Neural crest cell (in vitro differentiated cells): Measurements from ENCODE around the gene LCMT1. TPM values are rescaled to one million over a fixed set of nuclear protein-coding genes. Genes with fewer than 3 reads are reported as not detected.
"Not testable (repeated sequence)": the region's sequence is repeated elsewhere in the genome, so short reads cannot be mapped to it uniquely, and the experiment has no call there.

Experiments
- DNase-seq: peaks from one replicate; pipeline ENCODE4 v3.0.0; 2021; ENCODE audit warnings: low read depth, mixed read lengths, low spot score
- H3K27ac Mint-ChIP-seq: one replicate; pipeline ENCODE4 v1.8.0; 2021; ENCODE audit warnings: mild to moderate bottlenecking, mixed read lengths; ENCODE audit not compliant: unreplicated experiment
- H3K27me3 Mint-ChIP-seq: 2 replicates; pipeline ENCODE4 v1.8.0; 2021; ENCODE audit warnings: low read depth, mild to moderate bottlenecking, mixed read lengths
- H3K36me3 Mint-ChIP-seq: 2 replicates; pipeline ENCODE4 v1.8.0; 2021; ENCODE audit warnings: low read depth, mild to moderate bottlenecking, mixed read lengths
- H3K4me1 Mint-ChIP-seq: 2 replicates; pipeline ENCODE4 v1.8.0; 2021; ENCODE audit warnings: mixed read lengths
- H3K4me3 Mint-ChIP-seq: one replicate; pipeline ENCODE4 v1.8.0; 2021; ENCODE audit warnings: mild to moderate bottlenecking, mixed read lengths
- H3K9me3 Mint-ChIP-seq: 2 replicates; pipeline ENCODE4 v1.8.0; 2021; ENCODE audit warnings: mixed read lengths
- total RNA-seq: library from RNA; stranded (reverse); gene quantifications from 2 replicates; pipeline ENCODE4 v1.2.1, GENCODE V29; 2021
- TF ChIP-seq, protein P1 (sequence below): fragments of 200-600 bp; sonication (generic); conservative IDR thresholded peaks from 2 replicates; pipeline ENCODE4 v1.5.0; 2021; ENCODE audit warnings: antibody characterized with exemption, mild to moderate bottlenecking

Gene LCMT1
- total RNA-seq, 1 donor from 2014 or later: 52.2 TPM

GRCh38 chr16:25174285-25174684, 62.7 kb downstream of the LCMT1 start:
- DNase-seq: no peak
- TF ChIP-seq, protein P1, sequence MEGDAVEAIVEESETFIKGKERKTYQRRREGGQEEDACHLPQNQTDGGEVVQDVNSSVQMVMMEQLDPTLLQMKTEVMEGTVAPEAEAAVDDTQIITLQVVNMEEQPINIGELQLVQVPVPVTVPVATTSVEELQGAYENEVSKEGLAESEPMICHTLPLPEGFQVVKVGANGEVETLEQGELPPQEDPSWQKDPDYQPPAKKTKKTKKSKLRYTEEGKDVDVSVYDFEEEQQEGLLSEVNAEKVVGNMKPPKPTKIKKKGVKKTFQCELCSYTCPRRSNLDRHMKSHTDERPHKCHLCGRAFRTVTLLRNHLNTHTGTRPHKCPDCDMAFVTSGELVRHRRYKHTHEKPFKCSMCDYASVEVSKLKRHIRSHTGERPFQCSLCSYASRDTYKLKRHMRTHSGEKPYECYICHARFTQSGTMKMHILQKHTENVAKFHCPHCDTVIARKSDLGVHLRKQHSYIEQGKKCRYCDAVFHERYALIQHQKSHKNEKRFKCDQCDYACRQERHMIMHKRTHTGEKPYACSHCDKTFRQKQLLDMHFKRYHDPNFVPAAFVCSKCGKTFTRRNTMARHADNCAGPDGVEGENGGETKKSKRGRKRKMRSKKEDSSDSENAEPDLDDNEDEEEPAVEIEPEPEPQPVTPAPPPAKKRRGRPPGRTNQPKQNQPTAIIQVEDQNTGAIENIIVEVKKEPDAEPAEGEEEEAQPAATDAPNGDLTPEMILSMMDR: no peak
- Mint-ChIP-seq H3K36me3 (peaks cover 24% of the 10 kb centered on the region), H3K4me3 (no peak overlapping the region), H3K27me3 (no peaks in the 10 kb centered on the region), H3K27ac (no peak overlapping the region), H3K4me1 (no peaks in the 10 kb centered on the region), H3K9me3 (no peaks in the 10 kb centered on the region)

DNA sequence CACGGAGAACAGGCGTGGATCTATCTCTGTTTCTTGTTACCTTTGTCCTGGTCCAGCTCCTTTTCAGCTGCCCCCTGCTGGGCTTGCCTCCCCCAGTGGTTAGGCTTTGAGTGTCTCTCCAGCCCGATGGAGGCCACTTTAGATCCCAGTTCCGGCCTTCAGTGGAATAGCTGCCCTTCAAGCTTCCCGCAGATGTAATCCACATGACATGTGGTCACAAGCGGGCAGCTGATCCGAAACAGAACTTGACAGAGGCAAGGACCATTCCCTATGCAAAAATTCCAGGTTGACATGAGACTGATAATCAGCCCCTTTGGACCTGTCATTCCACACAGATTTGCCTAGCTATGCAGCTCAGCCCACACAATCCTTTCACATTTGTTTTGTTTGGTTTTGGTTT, 64.6 kb downstream of the LCMT1 start:
- no peak for DNase-seq
- Mint-ChIP-seq H3K27ac (no peak overlapping the region), H3K27me3 (no peaks in the 10 kb centered on the region), H3K9me3 (no peaks in the 10 kb centered on the region), H3K36me3 (peaks cover 14% of the 10 kb centered on the region), H3K4me3 (no peak overlapping the region), H3K4me1 (no peaks in the 10 kb centered on the region)
- TF ChIP-seq, protein P1: no peak

- H3K27me3 Mint-ChIP-seq: no peaks in the 10 kb centered on the region
- TF ChIP-seq, protein P1: no peak
- no peak for DNase-seq
- no peaks in the 10 kb centered on the region for H3K4me1 Mint-ChIP-seq
- H3K9me3 Mint-ChIP-seq: no peaks in the 10 kb centered on the region
- peaks cover 12% of the 10 kb centered on the region for H3K36me3 Mint-ChIP-seq
- no peak overlapping the region for H3K27ac Mint-ChIP-seq
- no peak overlapping the region for H3K4me3 Mint-ChIP-seq
Observed at GRCh38 chr16:25177512-25177830, 65.9 kb downstream of the LCMT1 start.

DNA sequence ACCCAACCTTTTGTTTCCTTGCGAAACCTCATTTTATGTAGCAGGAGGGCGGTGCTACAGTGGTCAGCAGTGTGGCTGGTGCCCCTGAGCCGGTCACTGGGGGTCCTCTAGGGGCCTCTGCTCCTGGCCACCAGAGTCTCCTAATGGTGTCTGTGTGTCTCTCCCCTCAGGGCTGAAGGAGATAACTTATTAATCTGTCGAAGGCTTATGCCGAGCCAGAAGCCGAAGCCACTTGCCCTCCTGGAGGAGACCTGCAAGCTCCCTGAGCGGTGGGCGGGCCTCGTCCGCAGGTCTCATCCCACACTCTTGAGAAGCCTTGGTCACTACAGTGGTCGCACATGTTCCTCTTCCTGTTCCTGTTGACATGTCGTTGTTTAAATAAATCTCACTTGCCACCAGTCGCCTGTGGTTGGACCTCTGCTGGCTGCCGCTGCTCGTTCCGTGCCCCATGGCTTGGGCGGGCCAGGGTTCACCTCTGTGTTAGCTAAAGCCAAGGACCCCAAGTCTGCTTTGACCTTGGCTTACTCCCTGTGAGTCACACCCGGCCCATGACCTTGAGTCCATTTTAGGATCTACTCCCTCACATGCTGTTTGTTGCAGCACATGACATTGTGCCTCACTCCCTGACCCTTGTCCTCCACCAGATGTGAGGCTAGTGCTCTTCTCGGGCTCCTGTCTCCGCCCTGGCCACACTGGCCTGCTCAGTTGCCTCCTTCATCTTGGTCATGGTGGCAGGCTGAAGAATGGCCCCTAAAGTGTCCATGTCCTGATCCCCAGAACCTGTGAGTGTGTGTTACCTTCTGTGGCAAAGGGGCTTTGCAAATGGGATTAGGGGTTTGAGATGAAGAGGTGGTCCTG, 66.5 kb downstream of the LCMT1 start:
- Mint-ChIP-seq H3K4me3 (no peak overlapping the region), H3K4me1 (no peaks in the 10 kb centered on the region), H3K9me3 (no peaks in the 10 kb centered on the region), H3K27me3 (no peaks in the 10 kb centered on the region), H3K27ac (peak overlapping the region; percentile 82), H3K36me3 (peaks cover 12% of the 10 kb centered on the region)
- no peak for DNase-seq
- TF ChIP-seq, protein P1: no peak

DNA sequence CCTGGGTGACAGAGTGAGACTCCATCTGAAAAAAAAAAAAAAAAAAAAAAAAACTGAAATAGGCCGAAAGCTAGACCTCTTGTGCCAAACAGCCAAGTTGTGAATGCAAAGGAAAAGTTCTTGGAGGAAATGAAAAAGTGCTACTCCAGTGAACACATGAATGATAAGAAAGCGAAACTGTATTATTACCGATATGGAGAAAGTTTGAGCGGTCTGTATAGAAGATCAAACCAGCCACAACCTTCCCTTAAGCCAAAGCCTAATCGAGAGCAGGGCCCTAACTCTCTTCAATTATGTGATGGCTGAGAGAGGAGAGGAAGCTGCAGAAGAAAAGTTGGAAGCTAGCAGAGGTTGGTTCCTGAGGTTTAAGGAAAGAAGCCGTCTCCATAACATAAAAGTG, 69.7 kb downstream of the LCMT1 start:
- not testable (repeated sequence) for H3K36me3 Mint-ChIP-seq, H3K27ac Mint-ChIP-seq, H3K27me3 Mint-ChIP-seq, H3K9me3 Mint-ChIP-seq, DNase-seq, H3K4me3 Mint-ChIP-seq, H3K4me1 Mint-ChIP-seq

DNA sequence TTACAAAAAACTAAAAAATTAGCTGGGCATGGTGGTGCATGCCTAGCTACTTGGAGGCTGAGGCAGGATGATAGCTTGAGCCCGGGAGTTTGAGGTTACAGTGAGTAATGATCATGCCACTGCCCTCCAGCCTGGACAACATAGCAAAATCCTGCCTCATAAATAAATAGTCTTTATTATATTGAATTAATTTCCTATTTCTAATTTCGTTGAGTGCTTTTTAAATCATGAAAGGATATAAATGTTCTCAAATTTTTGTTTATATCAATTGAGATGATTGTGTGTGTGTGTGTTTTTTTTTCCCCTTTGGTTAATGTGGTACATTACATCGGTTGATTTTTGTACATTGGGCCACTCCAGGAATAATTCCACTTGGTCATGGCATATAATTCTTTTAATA, 73.2 kb downstream of the LCMT1 start:
- H3K4me1 Mint-ChIP-seq: no peaks in the 10 kb centered on the region
- H3K36me3 Mint-ChIP-seq: no peaks in the 10 kb centered on the region
- H3K27ac Mint-ChIP-seq: no peak overlapping the region
- H3K4me3 Mint-ChIP-seq: no peak overlapping the region
- H3K9me3 Mint-ChIP-seq: no peaks in the 10 kb centered on the region
- no peaks in the 10 kb centered on the region for H3K27me3 Mint-ChIP-seq
- DNase-seq: no peak
- TF ChIP-seq, protein P1: no peak
